ENCODE measurements around the gene PAAF1. TPM values are rescaled to one million over a fixed set of nuclear protein-coding genes. Genes with fewer than 3 reads are reported as not detected.

Gene PAAF1
- total RNA-seq = 5.2 and 7.1 TPM in 2 replicates

GRCh38 chr11:73876424-73877310, at the start of gene PAAF1, which contains the start of gene COA4:
PAAF1 (plus strand) TSS chr11:73876999; CDS start chr11:73877022, 23 bp downstream.
COA4 (minus strand) TSS chr11:73876846; CDS start chr11:73873378, 3,468 bp downstream.

GRCh38 chr11:73950869-73951710, 74.3 kb downstream of the PAAF1 start, which contains the start of gene DNAJB13:
DNAJB13 (plus strand) TSS chr11:73951026; CDS start chr11:73951070, 44 bp downstream.

Other genes with a start within 250 kb of the PAAF1 start
- gene PLEKHB1, start 230.4 kb upstream of the PAAF1 start, total RNA-seq = 0.16 TPM in 1 of 2 replicates, not detected in the other
- 167 and 181 TPM in 2 replicates for gene RAB6A, start 115.9 kb upstream of the PAAF1 start, total RNA-seq
- 13.3 and 14.2 TPM in 2 replicates for gene MRPL48, start 89.1 kb upstream of the PAAF1 start, total RNA-seq
- gene COA4, start 153 bp upstream of the PAAF1 start, total RNA-seq = 39.6 and 60.0 TPM in 2 replicates
- 0.12 TPM in 1 of 2 replicates, not detected in the other for gene DNAJB13, start 74.0 kb downstream of the PAAF1 start, total RNA-seq
- 1.2 and 2.8 TPM in 2 replicates for gene UCP2, start 105.8 kb downstream of the PAAF1 start, total RNA-seq
- 0.16 and 0.36 TPM in 2 replicates for gene UCP3, start 132.1 kb downstream of the PAAF1 start, total RNA-seq